GM18499 (cell line): Measurements from ENCODE around the gene ANO8.

ENCODE experiments used
- ATAC-seq: cut with Tn5 transposase; IDR thresholded peaks from one replicate; pipeline ENCODE4 v1.9.1; 2021; ENCODE audit warnings: moderate number of reproducible peaks; ENCODE audit not compliant: insufficient read depth, unreplicated experiment

Gene ANO8

GRCh38 chr19:17348700-17349099 is 14.0 kb upstream of the ANO8 start:
- no peak for ATAC-seq

- ATAC-seq = no peak
These were observed 13.2 kb upstream of the ANO8 start for GRCh38 chr19:17347877-17348276.

GRCh38 chr19:17347361-17347760 is 12.7 kb upstream of the ANO8 start:
- no peak for ATAC-seq

- ATAC-seq = no peak
These were observed 11.5 kb upstream of the ANO8 start for GRCh38 chr19:17346109-17346671.

GRCh38 chr19:17341845-17342244 is 7.2 kb upstream of the ANO8 start:
- no peak for ATAC-seq

GRCh38 chr19:17341386-17341785 is 6.7 kb upstream of the ANO8 start:
- ATAC-seq = no peak

- no peak for ATAC-seq
These were observed 6.3 kb upstream of the ANO8 start for GRCh38 chr19:17340871-17341357.

- no peak for ATAC-seq
These were observed 5.7 kb upstream of the ANO8 start for GRCh38 chr19:17340302-17340870.

- no peak for ATAC-seq
These were observed 4.6 kb upstream of the ANO8 start for GRCh38 chr19:17339088-17339741.

- ATAC-seq = no peak
These were observed 3.9 kb upstream of the ANO8 start for GRCh38 chr19:17338433-17339078.

GRCh38 chr19:17337675-17338432 is 3.2 kb upstream of the ANO8 start:
- ATAC-seq = no peak

- ATAC-seq = peak; percentile 48
These were observed 2.4 kb upstream of the ANO8 start, which contains the start of gene GTPBP3 for GRCh38 chr19:17336872-17337674. Gene GTPBP3, plus strand, starts transcription at chr19:17337553. Its CDS starts 59 bp downstream, at chr19:17337612.

- ATAC-seq = no peak
These were observed 920 bp upstream of the ANO8 start for GRCh38 chr19:17335575-17335974.

GRCh38 chr19:17333611-17334413 is 843 bp downstream of the ANO8 start:
- no peak for ATAC-seq

- ATAC-seq = no peak
These were observed 1.7 kb downstream of the ANO8 start for GRCh38 chr19:17332677-17333581.

GRCh38 chr19:17332360-17332676 is 2.3 kb downstream of the ANO8 start:
- ATAC-seq = no peak

- ATAC-seq = no peak
These were observed 3.6 kb downstream of the ANO8 start for GRCh38 chr19:17331045-17331558.
